GM12801 (cell line): ENCODE results near the gene CHPF.

Experiments
- TF ChIP-seq, protein P1 (sequence below): IDR thresholded peaks from one replicate; pipeline ENCODE4 v1.5.1; 2011; ENCODE audit warnings: control low read depth; ENCODE audit not compliant: insufficient read length; ENCODE audit errors: extremely low read depth

CHPF gene

DNA sequence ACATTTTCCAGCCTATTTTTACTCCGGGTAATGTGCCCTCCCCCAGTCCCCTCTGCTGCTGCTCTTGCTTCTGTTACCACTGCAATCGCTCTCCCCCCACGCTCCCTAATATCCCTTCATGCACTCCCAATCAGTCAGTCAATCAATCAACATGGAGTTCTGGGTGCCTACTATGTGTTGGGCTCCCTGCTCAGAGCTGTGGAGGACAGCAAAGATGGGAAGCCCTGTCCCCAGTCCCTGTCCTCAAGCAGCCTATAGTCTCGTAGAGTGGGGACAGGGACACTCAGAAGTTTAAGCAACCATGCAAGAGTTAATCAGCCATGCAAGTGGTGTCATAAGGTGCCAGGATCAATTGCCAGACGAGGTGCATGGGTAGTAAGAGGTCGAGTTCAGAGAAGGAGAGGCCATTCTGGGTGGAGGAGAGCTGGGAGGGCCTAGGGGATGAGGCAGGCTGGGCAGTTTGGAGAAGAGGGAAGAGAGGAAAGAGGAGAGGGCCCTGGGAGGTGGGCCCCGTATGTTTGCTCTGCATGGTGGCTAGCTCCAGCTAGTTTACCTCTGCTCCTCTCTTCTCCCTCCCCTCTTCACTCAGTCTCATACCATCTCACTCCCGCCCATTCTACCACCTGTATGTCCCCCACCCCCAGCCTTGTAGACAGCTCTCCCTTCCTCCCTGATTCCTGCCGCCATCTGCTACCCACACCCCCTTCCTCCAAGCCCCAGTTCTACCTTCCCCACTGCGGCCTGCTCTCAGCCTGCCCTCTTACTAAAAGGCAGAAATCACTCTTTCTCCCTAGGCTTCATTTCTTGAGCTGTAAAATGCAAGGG is 25.4 kb downstream of the CHPF start:
- TF ChIP-seq, protein P1, sequence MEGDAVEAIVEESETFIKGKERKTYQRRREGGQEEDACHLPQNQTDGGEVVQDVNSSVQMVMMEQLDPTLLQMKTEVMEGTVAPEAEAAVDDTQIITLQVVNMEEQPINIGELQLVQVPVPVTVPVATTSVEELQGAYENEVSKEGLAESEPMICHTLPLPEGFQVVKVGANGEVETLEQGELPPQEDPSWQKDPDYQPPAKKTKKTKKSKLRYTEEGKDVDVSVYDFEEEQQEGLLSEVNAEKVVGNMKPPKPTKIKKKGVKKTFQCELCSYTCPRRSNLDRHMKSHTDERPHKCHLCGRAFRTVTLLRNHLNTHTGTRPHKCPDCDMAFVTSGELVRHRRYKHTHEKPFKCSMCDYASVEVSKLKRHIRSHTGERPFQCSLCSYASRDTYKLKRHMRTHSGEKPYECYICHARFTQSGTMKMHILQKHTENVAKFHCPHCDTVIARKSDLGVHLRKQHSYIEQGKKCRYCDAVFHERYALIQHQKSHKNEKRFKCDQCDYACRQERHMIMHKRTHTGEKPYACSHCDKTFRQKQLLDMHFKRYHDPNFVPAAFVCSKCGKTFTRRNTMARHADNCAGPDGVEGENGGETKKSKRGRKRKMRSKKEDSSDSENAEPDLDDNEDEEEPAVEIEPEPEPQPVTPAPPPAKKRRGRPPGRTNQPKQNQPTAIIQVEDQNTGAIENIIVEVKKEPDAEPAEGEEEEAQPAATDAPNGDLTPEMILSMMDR, result no peak

DNA sequence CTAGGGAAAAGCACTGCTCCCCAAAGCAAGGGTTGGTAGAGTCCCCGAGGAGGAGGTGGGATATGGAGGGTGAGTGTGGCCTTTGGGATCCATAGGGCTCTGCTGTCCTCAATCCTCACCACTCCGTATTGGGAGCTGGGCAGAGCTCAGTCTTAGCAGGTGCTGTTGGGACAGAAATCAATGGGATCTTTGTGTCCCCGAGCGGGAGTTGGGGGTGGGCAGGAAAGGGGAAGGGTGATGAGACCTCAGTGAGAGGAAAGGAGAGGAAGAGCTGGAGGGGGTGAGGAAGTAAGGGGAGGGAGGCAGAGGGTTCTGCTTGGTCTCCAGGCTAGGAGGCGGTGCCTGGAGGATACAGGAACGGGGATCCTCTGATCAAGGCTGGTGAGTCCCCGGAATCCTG is 26.7 kb downstream of the CHPF start:
- TF ChIP-seq, protein P1, result no peak

DNA sequence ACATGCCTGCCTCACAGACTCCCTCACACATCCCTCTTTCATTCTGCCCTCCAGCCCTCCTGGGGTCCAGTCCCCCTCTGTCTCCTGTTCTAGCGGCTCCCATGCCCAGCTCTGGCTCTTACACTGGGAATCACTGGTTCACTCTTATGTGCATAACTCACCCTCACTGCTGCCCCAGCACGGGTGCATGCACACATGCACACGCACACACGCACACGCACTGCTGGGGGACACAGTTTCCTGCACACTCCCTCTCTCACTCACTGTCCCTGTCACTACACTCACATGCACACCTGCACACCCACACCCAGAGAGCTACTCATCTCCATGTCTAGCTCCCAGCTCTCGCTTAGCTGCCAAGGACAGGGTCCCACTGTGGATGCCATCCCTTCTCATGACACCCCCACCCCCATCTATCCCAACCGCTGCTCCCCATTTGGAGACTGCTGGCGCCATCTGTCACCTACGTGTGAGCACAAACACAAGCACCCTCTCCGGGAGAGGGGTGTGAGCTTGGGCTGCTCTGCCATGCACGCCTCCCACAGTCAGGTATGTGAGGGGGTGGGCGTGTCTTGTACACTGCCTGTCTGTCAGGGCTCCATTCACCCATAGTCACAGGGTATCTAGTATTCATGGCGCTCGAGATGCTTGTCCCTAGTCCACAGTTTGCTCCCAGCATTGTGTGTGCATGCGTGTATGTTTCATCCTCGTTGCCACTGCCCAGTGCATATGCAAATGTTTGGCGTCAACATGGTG is 27.6 kb downstream of the CHPF start:
- TF ChIP-seq, protein P1, result no peak

DNA sequence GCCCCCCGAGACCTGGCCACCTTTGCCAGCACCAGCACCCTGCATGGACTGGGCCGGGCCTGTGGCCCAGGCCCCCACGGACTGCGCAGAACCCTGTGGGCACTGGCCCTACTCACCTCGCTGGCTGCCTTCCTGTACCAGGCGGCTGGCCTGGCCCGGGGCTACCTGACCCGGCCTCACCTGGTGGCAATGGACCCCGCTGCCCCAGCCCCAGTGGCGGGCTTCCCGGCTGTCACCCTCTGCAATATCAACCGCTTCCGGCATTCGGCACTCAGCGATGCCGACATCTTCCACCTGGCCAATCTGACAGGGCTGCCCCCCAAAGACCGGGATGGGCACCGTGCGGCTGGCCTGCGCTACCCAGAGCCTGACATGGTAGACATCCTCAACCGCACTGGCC is 28.8 kb downstream of the CHPF start:
- TF ChIP-seq, protein P1, result no peak

DNA sequence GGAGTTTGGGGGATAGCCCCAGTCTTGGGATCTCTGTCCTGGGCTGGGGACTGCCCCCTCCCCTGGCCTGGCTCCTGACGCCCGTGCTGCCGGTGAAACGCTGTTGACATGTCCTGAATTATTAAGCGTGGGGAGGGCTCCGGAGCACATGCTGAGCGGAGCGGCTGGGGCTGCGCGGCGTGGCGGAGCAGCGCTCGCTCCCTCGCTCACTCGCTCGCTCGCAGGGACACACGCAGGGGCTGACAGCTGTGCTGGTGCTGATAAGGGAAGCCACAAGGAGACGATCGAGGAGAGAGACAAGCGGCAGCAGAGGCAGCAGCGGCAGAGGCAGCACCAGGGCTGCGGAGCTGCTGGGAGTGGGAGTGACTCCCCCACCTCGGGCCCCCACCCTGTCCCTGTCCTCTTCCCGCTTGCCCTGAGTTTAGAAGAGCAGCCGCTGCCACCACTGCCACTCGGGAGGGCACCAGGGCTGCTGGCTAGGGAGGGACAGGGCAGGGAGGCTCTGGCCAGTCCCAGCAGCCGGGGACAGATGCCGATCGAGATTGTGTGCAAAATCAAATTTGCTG is 29.3 kb downstream of the CHPF start, which contains the start of gene ASIC4:
Gene ASIC4, plus strand, starts transcription at position 287 of the 566 bp plus-strand sequence. Its CDS starts 243 bp downstream, at position 530.
- TF ChIP-seq, protein P1, result no peak

DNA sequence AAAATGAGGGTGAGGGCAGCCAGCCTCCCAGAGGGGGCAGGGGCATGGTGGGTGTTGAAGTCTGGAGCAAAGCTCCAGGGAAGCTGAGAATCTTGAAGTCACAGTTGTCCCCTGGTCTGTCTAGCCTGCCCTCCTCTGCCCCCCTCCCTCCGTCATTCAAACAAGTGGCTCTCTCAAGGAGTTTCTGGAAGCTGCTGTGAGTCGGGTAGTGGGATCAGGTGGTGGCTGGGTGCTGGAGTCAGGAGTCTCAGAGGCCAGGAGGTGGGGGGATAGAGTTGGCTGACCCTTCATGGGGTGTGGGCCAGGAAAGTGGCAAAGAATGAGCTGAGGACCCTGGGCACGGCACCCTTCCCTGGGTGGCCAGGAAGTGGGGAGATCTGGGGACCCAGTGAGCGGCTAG is 29.8 kb downstream of the CHPF start:
- TF ChIP-seq, protein P1, result no peak

DNA sequence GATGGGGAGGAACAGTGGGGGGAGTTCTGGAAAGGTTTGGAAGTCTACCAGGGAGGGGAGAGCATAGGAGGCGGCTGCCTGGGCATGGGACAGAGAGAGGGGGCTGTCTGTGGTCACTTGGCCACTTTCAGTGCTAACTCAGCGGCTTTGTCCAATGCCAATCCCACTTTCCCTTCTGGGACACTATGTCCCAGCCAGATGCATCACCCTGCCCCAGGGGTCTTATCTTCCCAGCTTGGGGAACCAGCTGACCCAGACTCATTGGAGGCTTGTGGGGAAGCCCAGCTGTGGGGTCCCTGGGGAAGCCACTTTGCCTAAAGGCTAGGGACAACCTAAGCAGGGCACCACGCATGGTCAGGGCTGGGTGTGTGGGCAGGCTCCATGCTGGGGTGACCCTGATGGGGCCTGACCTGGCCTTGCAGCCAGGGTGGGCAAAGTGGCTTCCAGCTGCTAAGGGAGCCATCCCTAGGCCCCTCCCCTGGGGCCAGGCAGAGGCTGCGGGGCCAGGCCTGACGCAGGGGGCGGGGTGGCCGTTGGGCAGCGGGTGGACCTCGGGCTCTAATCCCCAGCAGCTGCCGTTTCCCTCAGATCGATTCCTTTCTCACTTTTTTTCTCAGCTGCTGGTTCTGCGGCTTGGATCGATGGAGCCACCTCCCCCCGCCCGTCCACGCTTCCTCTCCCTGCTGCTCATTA is 30.9 kb downstream of the CHPF start:
- TF ChIP-seq, protein P1, result no peak
